Endothelial cell of umbilical vein (primary cell): Measurements from ENCODE around the gene C1QTNF2. TPM values are rescaled to one million over a fixed set of nuclear protein-coding genes. Genes with fewer than 3 reads are reported as not detected.

ENCODE experiments used
- BruUV-seq: library from RNA; stranded (reverse); fragments of 400-500 nt; replicated peaks from 2 replicates; lab custom pipeline; 2021; lab: Mats Ljungman, UMichigan
- CTCF ChIA-PET: fragments of 300-600, 350-600 bp; sonication (Branson Sonifier 250); formaldehyde crosslinking; loops from one replicate; lab custom pipeline; 2021; ENCODE audit warnings: antibody characterized with exemption, inconsistent platforms; lab: Charles Lee
- POLR2A ChIA-PET: fragments of 300-600, 350-600 bp; sonication (Branson Sonifier 250); formaldehyde crosslinking; loops from one replicate; lab custom pipeline; 2021; ENCODE audit warnings: antibody characterized with exemption, inconsistent platforms; lab: Charles Lee
- DNase-seq: peaks from one replicate; pipeline ENCODE4 v3.0.0-alpha.2; 2011; ENCODE audit warnings: low read depth, low spot score
- FAIRE-seq: peaks from 2 replicates; lab custom pipeline; 2011; peaks lifted over from hg19 to GRCh38; lab: Jason Lieb, UNC
- H2AFZ ChIP-seq: 2 replicates; pipeline ENCODE4 v1.6.0; 2012; ENCODE audit warnings: low read depth, low read length, control low read depth, inconsistent platforms
- H3K27ac ChIP-seq: 2 replicates; pipeline ENCODE4 v1.5.1; 2011; ENCODE audit warnings: low read depth, mild to moderate bottlenecking, control low read depth, low read length, moderate library complexity; ENCODE audit not compliant: insufficient read depth
- H3K27me3 ChIP-seq, 2 experiments: 2 replicates each; pipeline versions ENCODE4 v1.6.0 to v1.6.1; 2011; ENCODE audit warnings: low read length in 2 of 2, mixed read lengths in 1 of 2; ENCODE audit not compliant: control insufficient read depth in 2 of 2, insufficient read depth in 2 of 2
- H3K36me3 ChIP-seq, 2 experiments: 2 replicates in 1 of 2; 3 replicates in 1 of 2; pipeline ENCODE4 v1.5.1; 2011; ENCODE audit warnings: low read length in 2 of 2, mild to moderate bottlenecking in 1 of 2, moderate library complexity in 1 of 2; ENCODE audit not compliant: control insufficient read depth in 2 of 2, insufficient read depth in 2 of 2; ENCODE audit errors: extremely low read depth in 1 of 2
- H3K4me1 ChIP-seq: 3 replicates; pipeline ENCODE4 v1.5.1; 2011; ENCODE audit warnings: mild to moderate bottlenecking, low read length; ENCODE audit not compliant: control insufficient read depth, insufficient read depth; ENCODE audit errors: extremely low read depth
- H3K4me2 ChIP-seq: 2 replicates; pipeline ENCODE4 v1.6.1; 2011; ENCODE audit warnings: low read length, control low read depth, mixed read lengths; ENCODE audit not compliant: insufficient read depth
- H3K4me3 ChIP-seq, 3 experiments: fragments of 200-600 bp in 1 of 3; sonication (generic), shearing (Covaris generic) in 1 of 3; replicated peaks in 1 of 3; 2 replicates each; pipeline ENCODE4 v1.5.1; 2011 to 2016; ENCODE audit warnings: control low read depth in 3 of 3, low read length in 3 of 3, mild to moderate bottlenecking in 2 of 3, inconsistent platforms in 1 of 3, low read depth in 1 of 3, moderate library complexity in 1 of 3; ENCODE audit not compliant: insufficient read depth in 1 of 3
- H3K79me2 ChIP-seq: 2 replicates; pipeline ENCODE4 v1.6.0; 2012; ENCODE audit warnings: low read length, inconsistent platforms; ENCODE audit not compliant: control insufficient read depth, insufficient read depth
- H3K9ac ChIP-seq: replicated peaks from 2 replicates; pipeline ENCODE3; 2011; ENCODE audit warnings: low read length, control low read depth; ENCODE audit not compliant: insufficient read depth; ENCODE audit errors: extremely low read depth
- H3K9me1 ChIP-seq: replicated peaks from 3 replicates; pipeline ENCODE4 v1.6.0; 2011; ENCODE audit warnings: mild to moderate bottlenecking, low read length; ENCODE audit not compliant: control insufficient read depth, insufficient read depth; ENCODE audit errors: extremely low read depth
- H3K9me3 ChIP-seq: replicated peaks from 2 replicates; pipeline ENCODE4 v1.5.1; 2012; ENCODE audit warnings: low read length, inconsistent platforms; ENCODE audit not compliant: control insufficient read depth, insufficient read depth
- H4K20me1 ChIP-seq: replicated peaks from 2 replicates; pipeline ENCODE3; 2011; ENCODE audit warnings: mild to moderate bottlenecking, low read length; ENCODE audit not compliant: control insufficient read depth, insufficient read depth; ENCODE audit errors: extremely low read depth
- CTCF ChIP-seq, 2 donors: IDR thresholded peaks; 1 replicate in 1 of 2; 2 replicates in 1 of 2; pipeline ENCODE4 v1.5.1; 2011; ENCODE audit warnings: low read length in 2 of 2, mild to moderate bottlenecking in 2 of 2, moderate library complexity in 2 of 2, control low read depth in 1 of 2, inconsistent platforms in 1 of 2, low read depth in 1 of 2; ENCODE audit not compliant: insufficient read depth in 1 of 2; ENCODE audit errors: extremely low read depth in 1 of 2
- EZH2 ChIP-seq: IDR thresholded peaks from 2 replicates; pipeline ENCODE4 v1.6.1; 2012; ENCODE audit warnings: borderline replicate concordance, low read depth, mild to moderate bottlenecking, moderate library complexity, low read length, inconsistent platforms; ENCODE audit not compliant: severe bottlenecking
- FOS ChIP-seq: IDR thresholded peaks from 2 replicates; pipeline ENCODE4 v1.6.1; 2011; ENCODE audit warnings: mild to moderate bottlenecking, low read length, moderate library complexity, borderline replicate concordance; ENCODE audit not compliant: insufficient read depth
- GATA2 ChIP-seq: IDR thresholded peaks from 2 replicates; pipeline ENCODE4 v1.7.0; 2011; ENCODE audit warnings: low read depth, mild to moderate bottlenecking, moderate library complexity, mixed read lengths, low read length; ENCODE audit not compliant: insufficient read length, insufficient read depth
- JUN ChIP-seq: IDR thresholded peaks from 2 replicates; pipeline ENCODE4 v1.6.1; 2011; ENCODE audit warnings: borderline replicate concordance, low read depth; ENCODE audit not compliant: insufficient read length, insufficient read depth
- MYC ChIP-seq: IDR thresholded peaks from one replicate; pipeline ENCODE4 v1.6.1; 2011; ENCODE audit warnings: mild to moderate bottlenecking, low read depth, low read length
- POLR2A ChIP-seq: IDR thresholded peaks from 2 replicates; pipeline ENCODE4 v1.6.1; 2012; ENCODE audit warnings: low read depth, mild to moderate bottlenecking, control low read depth, low read length
- POLR2AphosphoS5 ChIP-seq: IDR thresholded peaks from 2 replicates; pipeline ENCODE4 v1.6.1; 2012; ENCODE audit warnings: low read depth, mild to moderate bottlenecking, control low read depth, low read length, moderate library complexity; ENCODE audit not compliant: insufficient read depth
- dilution Hi-C: fragments of 300-500 bp; cut with MboI; formaldehyde crosslinking; loops from one replicate; pipeline ENCODE4 v1.15.0; 2019; ENCODE audit warnings: low sequenced_read_pairs; ENCODE audit not compliant: extremely low pct_ligation_motif_present
- intact Hi-C: fragments of 100-400 bp; cut with micrococcal nuclease; formaldehyde crosslinking; loops from one replicate; pipeline ENCODE4 v1.10.0; 2022
- polyA plus RNA-seq, 4 experiments: library from polyadenylated mRNA; depleted of rRNA in 3 of 4; stranded (reverse) in 3 of 4; unstranded in 1 of 4; fragments of >200 nt; gene quantifications; 2 replicates each; pipeline versions ENCODE4 v1.2.1 to v1.2.3, GENCODE V29; 2011 to 2012; ENCODE audit warnings: missing spikeins in 1 of 4
- total RNA-seq: library from RNA; stranded (reverse); gene quantifications from 2 replicates; pipeline ENCODE4 v1.2.3, GENCODE V29; 2021
- TF ChIP-seq, protein P1 (sequence below): IDR thresholded peaks from 2 replicates; pipeline ENCODE4 v1.6.1; 2011; ENCODE audit not compliant: insufficient read depth, insufficient read length

The C1QTNF2 gene
- total and polyA plus RNA-seq, 2 donors (not counting 3 experiments of a cell fraction or from before 2014, with no cell fraction given): 0.52 to 0.53 TPM

DNA sequence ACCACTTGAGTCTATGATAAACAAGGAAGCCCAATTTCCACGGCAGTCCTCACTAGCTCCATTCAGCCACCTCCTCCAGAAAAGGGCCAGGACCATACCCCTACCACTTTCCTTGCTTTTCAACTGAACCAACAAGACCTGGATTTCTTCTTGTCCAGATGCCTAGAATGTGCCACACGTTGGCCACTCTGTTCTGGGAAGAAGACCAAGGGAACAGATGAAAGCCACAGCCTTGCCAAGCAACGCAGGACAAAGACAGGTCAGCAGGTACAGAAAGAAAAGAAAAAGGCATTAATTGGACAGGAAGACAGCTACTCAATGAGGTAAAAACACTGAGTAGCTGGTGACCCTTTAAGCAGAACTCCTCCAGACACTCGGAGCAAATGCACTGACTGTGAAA lies 60.3 kb downstream of the C1QTNF2 start:
- H3K4me1 ChIP-seq: peaks cover 11% of the 10 kb centered on the region
- intact Hi-C loops: no loop called here
- dilution Hi-C loops: no loop called here
- POLR2A ChIA-PET: no interaction called here
- no peak for FAIRE-seq
- H4K20me1 ChIP-seq: no peaks in the 10 kb centered on the region
- H2AFZ ChIP-seq: no peak overlapping the region
- TF ChIP-seq POLR2AphosphoS5 (no peak), CTCF (IDR thresholded peaks at IDR 0.05; ENCODE audit: extremely low read depth in 1 of 2, insufficient read depth in 1 of 2, low read depth in 1 of 2, low read length in 2 of 2) (no peak), POLR2A (no peak), FOS (no peak), EZH2 (no peak), JUN (no peak), MYC (no peak), GATA2 (no peak)
- TF ChIP-seq, protein P1, sequence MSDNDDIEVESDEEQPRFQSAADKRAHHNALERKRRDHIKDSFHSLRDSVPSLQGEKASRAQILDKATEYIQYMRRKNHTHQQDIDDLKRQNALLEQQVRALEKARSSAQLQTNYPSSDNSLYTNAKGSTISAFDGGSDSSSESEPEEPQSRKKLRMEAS: no peak
- no peak overlapping the region for H3K4me3 ChIP-seq
- no TSS peak for BruUV-seq
- H3K9ac ChIP-seq: no peak overlapping the region
- no peaks in the 10 kb centered on the region for H3K9me3 ChIP-seq
- no peak overlapping the region for H3K4me2 ChIP-seq
- H3K27me3 ChIP-seq: no peaks in the 10 kb centered on the region
- H3K27ac ChIP-seq: no peak overlapping the region
- CTCF ChIA-PET: no interaction called here
- H3K36me3 ChIP-seq: peaks cover 3 to 19% of the 10 kb centered on the region in 2 experiments
- H3K79me2 ChIP-seq: peaks cover 5% of the 10 kb centered on the region
- H3K9me1 ChIP-seq: no peaks in the 10 kb centered on the region
- no peak for DNase-seq
